Breast epithelium (tissue), 4 donors: ENCODE measurements around the gene MADCAM1. TPM values are rescaled to one million over a fixed set of nuclear protein-coding genes. Genes with fewer than 3 reads are reported as not detected.

Source experiments
- DNase-seq, 2 donors: peaks; one replicate each; pipeline ENCODE4 v3.0.0-alpha.2; 2019; ENCODE audit warnings: low spot score in 2 of 2
- H3K27ac ChIP-seq, 2 donors: fragments of 200-600 bp; sonication (generic) in 1 of 2; one replicate each; pipeline ENCODE4 v1.5.1; 2016 to 2019; ENCODE audit warnings: mild to moderate bottlenecking in 1 of 2
- H3K27me3 ChIP-seq, 2 donors: fragments of 200-600 bp; sonication (generic) in 1 of 2; one replicate each; pipeline versions ENCODE4 v1.5.1 to v1.6.0; 2017 to 2019; ENCODE audit warnings: control low read depth in 1 of 2, mild to moderate bottlenecking in 1 of 2
- H3K36me3 ChIP-seq: fragments of 200-600 bp; one replicate; pipeline ENCODE4 v1.5.1; 2019
- H3K4me1 ChIP-seq, 2 donors: fragments of 200-600 bp; sonication (generic); one replicate each; pipeline ENCODE4 v1.5.1; 2016 to 2019; ENCODE audit warnings: control low read depth in 1 of 2
- H3K4me3 ChIP-seq, 3 donors: fragments of 200-600 bp; sonication (generic); 1 replicate in 2 of 3; 2 replicates in 1 of 3; pipeline ENCODE4 v1.5.1; 2016 to 2019; ENCODE audit warnings: mild to moderate bottlenecking in 3 of 3, moderate library complexity in 2 of 3
- H3K9me3 ChIP-seq, 2 donors: fragments of 200-600 bp; sonication (generic) in 1 of 2; one replicate each; pipeline ENCODE4 v1.5.1; 2016 to 2019; ENCODE audit warnings: control low read depth in 1 of 2
- POLR2A ChIP-seq: fragments of 450-650 bp; IDR thresholded peaks from one replicate; pipeline ENCODE4 v1.6.1; 2016; ENCODE audit warnings: antibody characterized with exemption, mild to moderate bottlenecking, moderate library complexity
- POLR2AphosphoS5 ChIP-seq, 3 donors: sonication (generic); formaldehyde crosslinking; IDR thresholded peaks; one replicate each; pipeline ENCODE4 v1.6.1; 2017; ENCODE audit warnings: antibody characterized with exemption in 3 of 3
- intact Hi-C: fragments of 100-400 bp; cut with DNase I; formaldehyde crosslinking; loops from one replicate; pipeline ENCODE4 v1.15.1; 2023; ENCODE audit warnings: low total_unique reads
- total RNA-seq, 3 donors: library from RNA; depleted of rRNA; stranded (reverse); fragments of >200 nt; gene quantifications; one replicate each; pipeline ENCODE4 v1.1.0, GENCODE V29; 2016
- TF ChIP-seq, protein P1 (sequence below), 3 donors: fragments of 450-650 bp; IDR thresholded peaks; one replicate each; pipeline ENCODE4 v1.5.1; 2016 to 2017; ENCODE audit warnings: antibody characterized with exemption in 3 of 3, mild to moderate bottlenecking in 3 of 3, moderate library complexity in 3 of 3

The MADCAM1 gene
- total RNA-seq, 3 donors from 2014 or later = 0.66 TPM; not detected in 2

GRCh38 chr19:492091-492531, 4.2 kb upstream of the MADCAM1 start:
- H3K4me1 ChIP-seq = no peaks in the 10 kb centered on the region
- H3K27ac ChIP-seq = no peak overlapping the region
- no peak for DNase-seq
- intact Hi-C loops = no loop called here
- no peak for TF ChIP-seq POLR2AphosphoS5 (IDR thresholded peaks at IDR 0.05)
- TF ChIP-seq POLR2A = no peak
- TF ChIP-seq, protein P1, sequence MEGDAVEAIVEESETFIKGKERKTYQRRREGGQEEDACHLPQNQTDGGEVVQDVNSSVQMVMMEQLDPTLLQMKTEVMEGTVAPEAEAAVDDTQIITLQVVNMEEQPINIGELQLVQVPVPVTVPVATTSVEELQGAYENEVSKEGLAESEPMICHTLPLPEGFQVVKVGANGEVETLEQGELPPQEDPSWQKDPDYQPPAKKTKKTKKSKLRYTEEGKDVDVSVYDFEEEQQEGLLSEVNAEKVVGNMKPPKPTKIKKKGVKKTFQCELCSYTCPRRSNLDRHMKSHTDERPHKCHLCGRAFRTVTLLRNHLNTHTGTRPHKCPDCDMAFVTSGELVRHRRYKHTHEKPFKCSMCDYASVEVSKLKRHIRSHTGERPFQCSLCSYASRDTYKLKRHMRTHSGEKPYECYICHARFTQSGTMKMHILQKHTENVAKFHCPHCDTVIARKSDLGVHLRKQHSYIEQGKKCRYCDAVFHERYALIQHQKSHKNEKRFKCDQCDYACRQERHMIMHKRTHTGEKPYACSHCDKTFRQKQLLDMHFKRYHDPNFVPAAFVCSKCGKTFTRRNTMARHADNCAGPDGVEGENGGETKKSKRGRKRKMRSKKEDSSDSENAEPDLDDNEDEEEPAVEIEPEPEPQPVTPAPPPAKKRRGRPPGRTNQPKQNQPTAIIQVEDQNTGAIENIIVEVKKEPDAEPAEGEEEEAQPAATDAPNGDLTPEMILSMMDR (IDR thresholded peaks at IDR 0.05) = no peak
- H3K27me3 ChIP-seq = peaks cover 5% of the 10 kb centered on the region in 2 donors
- no peaks in the 10 kb centered on the region for H3K9me3 ChIP-seq
- H3K4me3 ChIP-seq = no peak overlapping the region
- no peaks in the 10 kb centered on the region for H3K36me3 ChIP-seq

GRCh38 chr19:493391-494170, 2.7 kb upstream of the MADCAM1 start:
- no peak for DNase-seq
- TF ChIP-seq, protein P1 (IDR thresholded peaks at IDR 0.05) = no peak
- TF ChIP-seq POLR2AphosphoS5 (IDR thresholded peaks at IDR 0.05) = no peak
- TF ChIP-seq POLR2A = no peak
- intact Hi-C loops = loop anchor here (1.0 kb wide), 1 partner anchor 84 kb away; the partner anchor contains the start of gene C2CD4C
- no peaks in the 10 kb centered on the region for H3K36me3 ChIP-seq
- no peak overlapping the region for H3K4me3 ChIP-seq
- H3K4me1 ChIP-seq = peaks cover 0 to 3% of the 10 kb centered on the region in 2 donors
- no peak overlapping the region for H3K27ac ChIP-seq
- peaks cover 12 to 19% of the 10 kb centered on the region in 2 donors for H3K27me3 ChIP-seq
- no peaks in the 10 kb centered on the region for H3K9me3 ChIP-seq

GRCh38 chr19:494171-495080, 1.9 kb upstream of the MADCAM1 start:
- intact Hi-C loops = loop anchor here (1.0 kb wide), 1 partner anchor 85 kb away; the partner anchor contains the start of gene C2CD4C
- Histone ChIP-seq H3K9me3 (no peaks in the 10 kb centered on the region), H3K4me1 (peaks cover 0 to 3% of the 10 kb centered on the region in 2 donors), H3K27me3 (peaks cover 12 to 28% of the 10 kb centered on the region in 2 donors), H3K36me3 (no peaks in the 10 kb centered on the region), H3K4me3 (no peak overlapping the region), H3K27ac (no peak overlapping the region)
- TF ChIP-seq POLR2AphosphoS5 (IDR thresholded peaks at IDR 0.05) = no peak
- TF ChIP-seq, protein P1 (IDR thresholded peaks at IDR 0.05) = no peak
- TF ChIP-seq POLR2A = no peak
- no peak for DNase-seq

- H3K4me3 ChIP-seq = no peak overlapping the region
- no peak overlapping the region for H3K27ac ChIP-seq
- no peaks in the 10 kb centered on the region for H3K9me3 ChIP-seq
- no peaks in the 10 kb centered on the region for H3K36me3 ChIP-seq
- H3K4me1 ChIP-seq = peaks cover 0 to 3% of the 10 kb centered on the region in 2 donors
- H3K27me3 ChIP-seq = peaks cover 12 to 34% of the 10 kb centered on the region in 2 donors
- intact Hi-C loops = no loop called here
- TF ChIP-seq, protein P1 (IDR thresholded peaks at IDR 0.05) = no peak
- no peak for TF ChIP-seq POLR2A
- no peak for DNase-seq
These were observed 1.2 kb upstream of the MADCAM1 start for GRCh38 chr19:495081-495401.
